Fibroblast of peridontal ligament (primary cell): ENCODE results near the gene SBNO1.
"Not testable (repeated sequence)": the region's sequence is repeated elsewhere in the genome, so short reads cannot be mapped to it uniquely, and the experiment has no call there.

Experiments
- DNase-seq: peaks from one replicate; pipeline ENCODE4 v3.0.0-alpha.2; 2010; ENCODE audit errors: extremely low read depth

The SBNO1 gene

DNA sequence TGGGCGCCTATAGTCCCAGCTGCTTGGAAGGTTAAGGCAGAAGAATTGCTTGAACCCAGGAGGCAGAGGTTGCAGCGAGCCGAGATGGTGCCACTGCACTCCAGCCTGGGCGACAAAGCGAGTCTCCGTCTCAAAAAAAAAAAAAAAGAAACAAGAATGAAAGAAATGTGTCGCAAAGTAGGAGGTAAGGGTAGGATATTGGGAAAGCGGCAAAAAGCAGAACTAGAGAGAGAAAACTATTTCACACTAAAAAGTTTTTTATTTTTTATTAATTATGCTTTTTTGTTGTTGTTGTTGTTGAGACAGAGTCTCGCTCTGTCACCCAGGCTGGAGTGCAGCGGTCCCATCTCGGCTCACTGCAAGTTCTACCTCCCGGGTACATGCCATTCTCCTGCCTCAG lies 17.7 kb downstream of the SBNO1 start:
- DNase-seq: no peak

DNA sequence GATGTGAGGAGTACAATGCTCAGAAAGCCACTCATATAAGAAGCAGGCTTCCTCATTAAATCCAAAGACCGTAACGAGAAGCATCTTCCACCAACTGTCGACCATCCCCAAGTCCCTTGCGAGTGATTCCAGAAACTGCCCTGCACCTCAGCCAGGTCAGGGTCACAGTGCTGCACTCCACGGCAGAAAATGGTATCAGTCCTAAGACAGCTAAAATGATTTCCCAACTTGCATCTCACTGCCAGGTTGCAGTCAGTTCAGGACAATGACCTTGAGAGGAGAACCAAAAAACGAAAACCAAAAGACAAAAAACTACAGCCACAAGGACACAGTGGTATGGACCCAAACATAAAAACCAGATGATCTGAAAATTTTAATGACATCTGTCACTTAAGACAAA lies 20.6 kb downstream of the SBNO1 start:
- DNase-seq: no peak

DNA sequence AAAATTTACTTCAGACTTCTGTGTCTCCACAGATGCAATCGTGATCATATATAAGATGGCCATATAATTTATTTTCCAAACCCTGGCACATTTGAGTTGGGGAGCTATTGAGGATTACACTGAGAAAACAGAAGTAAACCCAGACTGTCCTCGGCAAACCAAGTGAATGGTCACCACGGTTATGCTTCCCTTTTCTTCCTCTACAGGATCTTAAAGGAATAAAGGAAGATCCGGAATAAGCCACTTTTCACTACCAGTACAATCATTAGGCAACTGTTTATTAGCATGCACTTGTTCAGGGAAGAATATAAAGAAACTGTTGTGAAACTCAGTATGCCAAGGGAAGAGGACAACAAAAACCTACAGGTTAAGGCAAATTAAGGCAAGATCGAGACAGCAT lies 27.6 kb downstream of the SBNO1 start:
- no peak for DNase-seq

DNA sequence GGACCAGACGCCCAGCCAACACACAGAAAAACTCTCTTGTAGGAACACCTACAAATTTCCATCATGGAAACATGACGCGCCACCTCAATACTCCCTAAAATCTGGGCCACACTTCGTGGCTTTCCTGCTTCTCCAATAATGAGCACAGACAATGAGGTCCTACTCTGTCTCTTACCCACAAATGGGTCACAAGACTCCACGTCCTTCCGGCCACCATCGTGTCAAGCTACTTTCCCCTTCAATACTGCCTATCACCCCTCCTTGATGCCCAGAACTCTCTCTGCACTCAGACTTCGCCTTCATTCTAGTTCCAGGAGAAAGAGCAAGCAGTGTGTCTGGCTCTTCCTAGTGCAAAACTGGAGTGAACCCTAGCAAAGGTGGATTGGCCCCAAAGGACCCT lies 28.1 kb downstream of the SBNO1 start:
- no peak for DNase-seq

DNA sequence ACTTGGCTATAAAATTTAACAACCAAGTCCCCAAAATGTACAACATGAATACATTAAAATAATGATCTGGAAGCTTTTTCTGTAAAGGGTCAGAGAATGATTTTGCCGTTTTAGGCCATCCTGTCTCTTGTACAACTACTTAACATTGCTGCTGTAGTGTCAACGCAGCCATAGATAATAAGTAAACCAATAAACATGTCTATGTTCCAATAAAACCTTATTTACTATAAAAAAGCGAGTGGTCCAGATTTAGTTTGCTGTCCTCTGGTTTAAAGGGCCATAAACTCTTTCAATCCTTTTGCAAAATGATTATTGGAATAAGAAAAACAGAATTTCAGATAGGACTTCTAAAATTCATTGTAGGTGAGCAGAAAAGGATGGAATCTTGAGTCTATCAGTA lies 29.2 kb downstream of the SBNO1 start:
- no peak for DNase-seq

DNA sequence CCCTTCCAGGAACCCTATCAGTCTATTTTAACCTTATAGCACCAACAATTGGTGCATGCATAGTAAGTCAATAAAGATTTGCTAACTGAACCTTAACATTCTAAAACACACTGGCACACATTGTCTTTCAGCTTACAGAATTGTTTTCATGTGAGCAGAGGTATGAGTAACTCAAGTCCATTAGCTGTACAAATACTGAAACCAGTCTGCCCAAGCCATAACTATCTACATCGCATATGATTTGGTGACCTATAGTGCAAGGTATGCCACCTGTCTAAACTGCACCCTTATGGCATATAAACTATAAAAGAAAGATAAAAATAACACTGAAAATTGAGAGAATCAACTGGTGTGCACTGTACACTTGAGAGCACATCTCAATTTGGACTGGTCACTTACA lies 34.8 kb downstream of the SBNO1 start:
- DNase-seq: no peak

DNA sequence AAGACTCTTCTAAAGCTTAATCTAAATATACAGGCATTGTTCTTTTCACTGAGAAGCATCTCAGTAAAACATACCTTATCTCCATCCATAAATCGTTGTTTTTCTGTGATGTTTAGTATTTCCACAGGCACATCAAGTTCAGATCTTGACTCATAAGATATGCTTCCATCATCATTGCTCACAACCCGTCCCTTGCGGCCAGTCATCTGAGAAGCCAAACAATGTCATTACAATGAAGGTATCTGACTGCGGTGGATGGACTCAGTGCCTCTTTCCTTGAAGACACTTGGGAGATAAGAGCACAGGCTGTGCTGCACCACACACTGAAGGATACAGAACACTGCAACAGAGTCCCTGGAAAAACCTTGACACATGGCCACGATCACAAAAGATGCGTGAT lies 44.8 kb downstream of the SBNO1 start:
- no peak for DNase-seq

DNA sequence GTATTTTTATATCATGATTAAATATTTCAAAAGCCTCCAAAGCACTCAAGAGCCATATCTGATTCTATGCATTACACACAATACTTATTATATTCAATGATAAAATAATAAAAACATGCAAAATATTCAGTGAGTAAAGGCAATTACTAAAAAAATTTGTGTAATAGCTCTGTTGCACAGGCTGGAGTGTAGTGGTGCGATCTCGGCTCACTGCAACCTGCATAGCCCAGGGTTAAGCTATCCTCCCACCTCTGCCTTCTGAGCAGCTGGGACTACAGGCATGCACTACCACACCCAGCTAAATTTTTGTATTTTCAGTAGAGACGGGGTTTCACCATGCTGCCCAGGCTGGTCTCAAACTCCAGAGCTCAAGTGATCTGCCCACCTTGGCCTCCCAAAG lies 45.4 kb downstream of the SBNO1 start:
- no peak for DNase-seq

DNA sequence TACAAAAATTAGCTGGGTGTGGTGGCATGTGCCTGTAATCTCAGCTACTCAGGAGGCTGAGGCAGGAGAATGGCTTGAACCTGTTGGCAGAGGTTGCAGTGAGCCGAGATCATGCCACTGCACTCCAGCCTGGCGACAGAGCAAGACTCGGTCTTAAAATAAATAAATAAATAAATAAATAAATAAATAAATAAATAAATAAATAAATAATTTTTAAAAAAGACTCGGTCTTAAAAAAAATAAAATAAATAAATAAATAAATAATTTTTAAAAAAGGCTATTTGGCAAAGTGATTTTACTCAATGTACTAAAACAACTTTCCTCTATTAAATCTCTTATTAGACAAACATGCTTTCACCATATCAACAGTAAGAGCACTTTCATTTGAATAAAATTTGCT lies 51.6 kb downstream of the SBNO1 start:
- DNase-seq: not testable (repeated sequence)

DNA sequence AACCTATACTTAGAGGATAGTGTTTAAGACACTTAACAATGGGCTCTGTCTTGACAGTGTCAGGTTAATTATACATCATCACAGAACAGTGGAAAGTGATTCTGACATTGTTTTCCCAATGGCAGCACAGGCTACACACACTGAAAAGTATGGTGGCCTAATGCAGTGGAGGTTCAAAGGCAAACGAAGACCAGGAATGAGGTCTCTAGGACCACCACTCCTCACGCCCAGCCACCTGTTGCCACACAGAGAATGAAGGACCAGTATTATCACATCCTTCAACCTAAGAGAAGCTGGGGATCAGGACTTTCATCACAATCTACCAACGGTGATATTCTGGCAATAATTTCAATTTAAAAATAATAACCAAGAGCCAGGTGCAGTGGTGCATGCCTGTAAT lies 58.4 kb downstream of the SBNO1 start:
- no peak for DNase-seq

DNA sequence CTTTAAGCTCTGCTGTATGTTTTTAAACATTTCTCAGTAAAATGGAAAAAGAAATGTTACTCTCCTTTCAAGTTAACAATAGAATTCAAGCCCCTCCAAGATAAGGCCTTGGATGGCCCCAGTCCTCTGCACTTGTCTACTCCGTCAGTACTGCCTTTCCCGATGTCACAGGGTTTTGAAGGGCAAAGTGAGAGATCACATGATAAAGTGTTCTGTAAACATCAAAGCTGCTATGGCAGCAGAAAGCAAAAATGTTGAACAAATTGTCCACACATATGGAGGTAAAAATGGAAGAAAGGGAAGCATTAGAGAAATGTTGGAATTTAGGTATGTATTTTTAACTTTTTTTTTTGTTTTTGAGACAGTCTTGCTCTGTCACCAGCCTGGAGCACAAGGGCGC lies 59.5 kb downstream of the SBNO1 start:
- no peak for DNase-seq

DNA sequence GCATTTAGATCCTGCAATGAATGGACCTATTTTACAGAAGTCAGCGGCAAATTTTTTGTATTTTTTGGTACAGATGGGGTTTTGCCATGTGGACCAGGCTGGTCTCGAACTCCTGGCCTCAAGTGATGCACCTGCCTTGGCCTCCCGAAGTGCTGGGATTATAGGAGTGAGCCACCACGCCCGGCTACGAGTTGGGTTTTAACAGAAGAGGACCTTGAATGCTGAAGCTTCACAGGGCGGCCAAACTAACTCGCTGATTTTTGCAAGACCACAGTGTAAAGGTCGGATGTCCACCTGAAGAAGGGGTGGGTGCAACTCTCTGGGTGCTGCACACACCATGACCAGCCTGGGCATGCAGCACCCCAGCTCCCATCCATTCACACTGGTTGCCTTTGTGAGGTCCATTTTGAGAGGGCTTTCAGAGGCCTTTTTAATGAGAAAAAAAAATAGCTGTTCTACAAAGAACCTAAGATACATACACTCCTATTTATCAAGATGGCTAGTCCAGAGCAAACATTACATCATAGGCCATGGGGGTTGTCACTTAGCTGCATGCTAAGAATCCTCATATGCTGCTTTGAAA lies 71.4 kb downstream of the SBNO1 start:
- DNase-seq: no peak

DNA sequence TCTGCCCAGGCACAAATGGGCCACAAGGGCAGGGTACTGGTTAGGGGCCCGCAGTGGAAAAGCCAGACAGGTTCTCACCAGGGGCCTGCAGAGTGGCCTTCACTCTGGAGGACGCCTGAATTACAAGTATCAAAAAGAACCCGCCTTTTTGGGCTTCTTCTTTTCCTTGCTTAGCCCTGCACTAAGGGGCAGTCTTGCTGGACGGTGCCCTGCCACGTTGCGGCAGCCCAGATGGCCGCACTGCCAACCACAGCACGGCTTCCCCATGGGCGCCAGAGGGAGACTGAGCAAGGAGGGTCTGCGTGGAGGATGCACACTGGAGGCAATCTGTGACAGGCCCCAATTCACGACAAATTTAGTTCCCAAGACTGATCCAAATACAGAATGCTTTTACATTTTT lies 74.7 kb downstream of the SBNO1 start:
- no peak for DNase-seq

DNA sequence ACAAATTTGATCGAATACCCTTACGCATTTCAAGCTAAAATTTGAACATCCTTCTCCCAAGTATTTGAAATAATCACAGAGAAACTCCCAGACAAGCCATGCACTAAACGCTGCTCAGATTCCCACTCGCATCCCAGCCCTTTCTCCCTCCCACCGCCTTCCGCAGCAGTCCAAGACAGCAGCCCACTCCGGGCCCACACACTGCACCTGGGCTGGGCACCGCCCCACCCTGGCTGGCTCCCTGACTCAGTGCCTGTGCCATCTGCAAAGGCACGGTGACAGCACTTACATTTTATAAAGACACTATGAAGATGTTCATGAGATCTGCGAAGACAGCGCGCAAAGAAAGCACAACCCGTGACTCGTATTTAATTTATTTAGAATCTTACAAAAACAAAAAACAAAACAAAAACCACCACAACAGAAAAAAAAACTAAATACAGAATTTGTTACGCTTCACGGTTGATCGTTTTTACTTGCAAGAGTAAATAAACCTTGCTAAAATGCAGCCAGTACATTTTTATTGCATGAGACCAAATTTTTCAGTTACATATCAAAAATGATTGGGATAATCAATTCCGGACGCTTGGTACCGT lies 75.8 kb downstream of the SBNO1 start:
- DNase-seq: no peak

DNA sequence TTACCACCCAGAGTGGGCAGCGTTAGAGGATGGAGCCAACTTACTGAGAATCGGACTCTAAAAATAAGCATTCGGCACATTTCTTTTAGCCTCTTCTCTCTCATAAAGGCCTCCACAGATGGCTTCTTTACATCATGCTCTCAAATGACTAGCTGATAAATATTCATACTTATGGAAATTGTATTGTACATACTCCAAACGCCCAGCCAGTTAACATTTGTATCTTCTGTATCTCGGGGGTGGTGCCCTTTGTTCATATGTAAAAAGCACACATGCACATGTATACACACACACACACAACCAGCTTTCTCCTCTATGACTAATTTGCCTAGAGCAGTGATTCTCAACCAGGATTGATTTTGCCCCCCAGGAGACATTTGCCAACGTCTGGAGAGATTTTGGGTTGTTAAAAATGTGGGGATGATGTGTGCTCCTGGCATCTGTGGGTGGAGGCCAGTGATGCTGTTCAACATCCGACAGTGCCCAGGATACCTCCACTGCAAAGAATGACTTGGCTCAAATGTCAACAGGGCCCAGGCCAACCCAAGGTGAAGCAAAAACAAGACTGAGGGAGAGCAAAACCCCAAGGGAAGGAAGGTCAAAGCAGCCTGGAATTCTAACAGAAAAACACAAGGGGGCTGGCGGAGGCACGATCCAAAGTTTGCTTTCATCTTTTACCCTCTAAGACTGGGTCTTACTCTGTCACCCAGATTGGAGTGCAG lies 77.8 kb downstream of the SBNO1 start:
- no peak for DNase-seq

DNA sequence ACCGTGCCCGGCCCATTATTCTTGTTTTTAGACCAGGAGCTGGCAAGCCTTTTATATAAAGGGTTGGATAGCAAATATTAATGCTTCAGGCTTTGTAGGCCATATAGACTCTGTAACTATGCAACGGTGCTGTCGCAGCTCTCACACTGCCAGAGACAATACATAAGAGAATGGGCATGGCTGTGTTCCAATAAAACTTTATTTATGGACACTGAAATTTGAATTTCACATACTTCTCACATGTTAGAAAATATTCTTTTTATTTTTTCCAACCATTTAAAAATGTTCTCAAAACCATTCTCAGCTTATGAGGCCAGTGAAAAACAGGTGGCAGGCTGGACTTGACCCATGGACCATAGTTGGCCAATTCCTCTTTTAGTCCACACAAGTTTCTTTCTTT lies 80.0 kb downstream of the SBNO1 start:
- no peak for DNase-seq

DNA sequence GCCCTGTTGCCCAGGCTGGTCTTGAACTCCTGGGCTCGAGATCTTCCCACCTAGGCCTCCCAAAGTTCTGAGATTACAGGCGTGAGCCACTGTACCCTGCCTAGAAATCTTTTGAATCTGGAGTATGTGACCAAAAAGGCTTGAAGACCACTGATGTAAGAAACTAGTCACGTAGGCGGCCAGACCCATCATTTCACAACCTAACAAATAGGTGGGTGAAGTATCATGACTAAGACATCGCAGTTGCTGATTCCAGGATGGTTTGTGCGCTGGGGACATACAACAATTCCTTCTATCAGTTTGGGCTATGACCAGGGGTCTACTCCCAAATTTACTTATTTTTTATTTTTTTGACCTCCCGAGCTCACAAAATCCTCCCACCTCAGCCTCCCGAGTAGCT lies 81.2 kb downstream of the SBNO1 start:
- DNase-seq: no peak

DNA sequence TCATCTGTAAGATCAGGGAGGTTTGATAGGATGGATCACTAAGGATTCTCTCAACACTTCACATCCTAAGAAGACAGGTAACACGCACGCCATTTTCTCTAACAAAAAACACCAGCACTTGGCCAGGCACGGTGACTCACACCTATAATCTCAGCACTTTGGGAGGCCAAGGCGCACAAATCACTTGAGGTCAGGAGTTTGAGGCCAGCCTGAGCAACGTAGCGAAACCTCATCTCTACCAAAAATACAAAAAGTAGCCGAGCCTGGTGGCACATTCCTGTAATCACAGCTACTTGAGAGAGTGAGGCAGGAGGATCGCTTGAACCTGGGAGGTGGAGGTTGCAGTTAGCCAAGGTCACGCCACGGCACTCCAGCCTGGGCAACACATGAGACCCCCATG lies 82.5 kb downstream of the SBNO1 start:
- no peak for DNase-seq

DNA sequence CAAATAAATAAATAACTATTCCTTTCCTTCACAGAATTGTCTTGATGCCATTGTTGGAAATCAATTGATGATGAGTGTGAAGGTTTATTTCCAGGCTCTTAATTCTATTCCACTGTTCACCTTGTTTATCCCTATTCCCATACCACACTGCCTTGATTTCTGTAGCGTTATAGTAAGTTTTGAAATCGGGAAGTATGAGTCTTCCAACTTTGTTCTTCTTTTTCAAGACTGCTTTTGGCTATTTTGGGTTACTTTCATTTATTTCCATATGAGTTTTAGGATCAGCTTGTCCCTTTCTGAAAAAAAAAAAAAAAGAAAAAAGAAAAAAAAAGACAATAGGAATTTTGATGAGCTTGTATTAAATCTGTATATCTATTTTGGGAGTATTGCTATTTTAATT lies 83.7 kb downstream of the SBNO1 start:
- no peak for DNase-seq

DNA sequence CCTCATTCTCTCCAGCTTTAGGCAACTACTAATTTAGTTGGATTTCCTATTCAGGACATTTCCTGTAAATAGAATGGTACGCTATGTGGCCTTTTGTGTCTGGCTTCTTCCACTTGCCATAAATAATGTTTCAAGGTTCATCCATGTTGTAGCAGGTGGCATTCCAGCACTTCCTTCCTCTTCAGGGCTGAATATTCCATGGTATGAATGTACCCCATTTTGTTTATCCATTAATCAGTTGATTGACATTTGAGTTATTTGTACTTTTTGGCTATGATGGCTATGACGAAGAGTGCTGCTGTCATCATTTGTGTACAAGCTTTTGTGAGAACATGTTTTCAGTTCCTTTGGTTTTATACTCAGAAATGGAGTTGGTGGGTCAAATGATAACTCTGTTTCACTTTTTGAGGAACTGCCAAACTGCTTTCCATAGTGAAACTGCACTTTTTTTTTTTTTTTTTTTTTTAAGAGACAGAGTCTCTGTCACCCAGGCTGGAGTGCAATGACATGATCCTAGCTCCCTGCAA lies 86.5 kb downstream of the SBNO1 start:
- no peak for DNase-seq

DNA sequence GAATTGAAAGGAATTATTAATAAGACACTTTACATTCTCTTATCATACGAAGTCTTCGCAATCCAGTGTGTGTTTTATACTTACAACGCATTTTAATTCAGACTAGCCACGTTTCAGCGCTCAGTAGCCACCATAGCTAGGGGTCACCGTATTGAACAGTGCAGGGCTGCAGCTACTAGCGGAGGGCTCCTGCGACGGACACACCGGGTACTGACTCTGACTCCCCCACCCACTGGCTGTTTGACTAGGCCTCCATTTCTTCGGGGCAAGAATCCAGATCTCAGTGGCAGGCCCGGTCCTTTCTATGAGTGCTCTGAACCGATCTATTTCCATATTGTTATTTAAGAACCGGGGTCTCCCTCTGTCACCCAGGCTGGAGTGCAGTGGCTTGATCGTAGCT lies 91.5 kb downstream of the SBNO1 start:
- DNase-seq: no peak

DNA sequence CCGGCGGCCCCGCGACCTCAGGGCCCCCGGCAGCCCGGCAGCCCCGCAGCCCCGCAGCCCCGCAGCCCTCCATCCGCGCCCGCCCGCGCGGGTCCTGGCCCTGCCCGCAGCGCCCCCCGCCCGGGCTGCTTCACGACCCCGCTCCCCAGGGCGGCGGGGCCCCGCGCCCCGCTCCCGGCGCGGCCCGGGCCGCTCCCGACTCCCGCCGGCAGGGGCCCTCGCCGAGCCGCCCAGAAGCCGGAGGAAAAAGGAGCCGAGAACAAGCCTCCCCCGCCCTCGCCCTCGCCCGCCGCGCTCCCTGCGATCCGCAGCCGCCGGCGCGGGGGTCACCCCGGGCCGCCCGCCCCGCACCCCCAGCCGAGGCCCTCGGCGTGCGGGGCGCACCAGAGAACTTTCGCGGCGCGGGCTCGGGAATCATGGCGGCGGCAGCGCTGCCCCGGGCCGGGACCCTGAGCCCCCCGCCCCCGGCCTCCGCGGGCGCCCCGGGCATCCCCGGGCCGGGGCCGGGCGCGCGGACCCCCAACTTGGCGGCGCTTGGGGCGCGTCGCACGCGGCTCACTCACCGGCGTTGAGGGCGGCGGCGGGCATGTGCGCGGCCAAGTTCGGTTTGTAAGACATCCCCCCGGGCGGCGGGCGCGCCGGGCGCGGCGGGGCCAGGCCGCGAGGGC lies 93.5 kb downstream of the SBNO1 start:
- DNase-seq: peak; percentile 36
